ENCODE data around the gene MN1. TPM values are rescaled to one million over a fixed set of nuclear protein-coding genes. Genes with fewer than 3 reads are reported as not detected.

MN1 gene
- total and polyA plus RNA-seq, 5 donors = 3.8 to 12.2 (median 10.1) TPM

GRCh38 chr22:27724157-27724556 is 77.4 kb downstream of the MN1 start:
- no peaks in the 10 kb centered on the region for H3K9me3 ChIP-seq (ENCODE audit: control insufficient read depth, low read length)
- H3K27ac ChIP-seq (ENCODE audit: low read length) = no peak overlapping the region
- H3K27me3 ChIP-seq (ENCODE audit: control insufficient read depth, insufficient read depth) = no peaks in the 10 kb centered on the region
- no peak for DNase-seq
- WGBS = 68% methylated on average over 1 of the region's 1 CpG
- intact Hi-C loops (cut with DNase I) = no loop called here
- ATAC-seq = no peak
- H3K4me3 ChIP-seq (ENCODE audit: low read length) = no peak overlapping the region
- peaks cover 16% of the 10 kb centered on the region for H3K4me1 ChIP-seq (ENCODE audit: control insufficient read depth, insufficient read depth, low read length)

- Histone ChIP-seq H3K27ac (ENCODE audit: low read length) (no peak overlapping the region), H3K4me3 (ENCODE audit: low read length) (no peak overlapping the region), H3K4me1 (ENCODE audit: control insufficient read depth, insufficient read depth, low read length) (peaks cover 16% of the 10 kb centered on the region), H3K27me3 (ENCODE audit: control insufficient read depth, insufficient read depth) (no peaks in the 10 kb centered on the region), H3K9me3 (ENCODE audit: control insufficient read depth, low read length) (no peaks in the 10 kb centered on the region)
- ATAC-seq (no peak), DNase-seq (no peak)
- 88% methylated on average over 2 of the region's 2 CpGs for WGBS
- intact Hi-C loops (cut with DNase I) = no loop called here
These were observed 77.8 kb downstream of the MN1 start for GRCh38 chr22:27723708-27724107.

- no peaks in the 10 kb centered on the region for H3K9me3 ChIP-seq (ENCODE audit: control insufficient read depth, low read length)
- no peak for DNase-seq
- H3K4me3 ChIP-seq (ENCODE audit: low read length) = no peak overlapping the region
- H3K27ac ChIP-seq (ENCODE audit: low read length) = no peak overlapping the region
- intact Hi-C loops (cut with DNase I) = no loop called here
- ATAC-seq = no peak
- H3K27me3 ChIP-seq (ENCODE audit: control insufficient read depth, insufficient read depth) = no peaks in the 10 kb centered on the region
- peaks cover 16% of the 10 kb centered on the region for H3K4me1 ChIP-seq (ENCODE audit: control insufficient read depth, insufficient read depth, low read length)
- WGBS = 19% methylated on average over 1 of the region's 1 CpG
These were observed 78.4 kb downstream of the MN1 start for GRCh38 chr22:27723158-27723557.

- WGBS = 73% methylated on average over 5 of the region's 5 CpGs
- intact Hi-C loops (cut with DNase I) = no loop called here
- H3K27ac ChIP-seq (ENCODE audit: low read length) = no peak overlapping the region
- DNase-seq (no peak), ATAC-seq (no peak)
- no peaks in the 10 kb centered on the region for H3K9me3 ChIP-seq (ENCODE audit: control insufficient read depth, low read length)
- H3K4me3 ChIP-seq (ENCODE audit: low read length) = no peak overlapping the region
- peaks cover 12% of the 10 kb centered on the region for H3K4me1 ChIP-seq (ENCODE audit: control insufficient read depth, insufficient read depth, low read length)
- H3K27me3 ChIP-seq (ENCODE audit: control insufficient read depth, insufficient read depth) = no peaks in the 10 kb centered on the region
These were observed 80.7 kb downstream of the MN1 start for GRCh38 chr22:27720860-27721259.

DNA sequence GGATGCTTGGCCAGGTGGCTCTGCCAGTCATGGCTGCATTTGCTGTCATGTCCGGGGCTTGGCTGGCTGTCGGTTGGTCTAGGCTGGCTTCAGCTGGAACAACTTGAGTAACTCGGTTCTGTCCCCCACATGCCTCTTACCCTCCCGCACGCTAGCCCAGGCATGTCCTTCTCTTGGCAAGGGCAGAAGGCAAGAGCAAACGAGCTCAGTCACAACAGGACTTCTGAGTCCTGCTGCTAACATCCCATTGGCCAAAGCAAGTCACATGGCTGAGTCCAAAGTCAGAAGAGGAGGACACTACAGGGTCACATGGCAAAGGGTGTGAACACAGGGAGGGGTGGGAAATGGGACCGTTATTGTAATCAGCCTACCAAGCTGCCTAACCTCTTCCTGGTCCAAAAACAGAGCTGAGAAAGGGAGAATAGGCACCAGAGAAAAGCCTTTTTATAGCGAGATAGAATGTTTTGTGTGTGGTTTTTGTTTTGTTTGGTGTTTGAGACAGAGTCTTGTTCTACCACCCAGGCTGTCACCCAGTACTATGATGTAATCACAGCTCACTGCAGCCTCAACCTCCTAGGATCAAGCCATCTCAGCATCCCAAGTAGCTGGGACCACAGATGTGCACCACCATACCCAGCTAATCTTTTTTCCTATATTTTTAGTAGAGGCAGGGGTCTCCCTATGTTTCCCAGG is 81.9 kb downstream of the MN1 start:
- 46% methylated on average over 8 of the region's 8 CpGs for WGBS
- DNase-seq (peak in 2 of 3 donors; percentile 43 to 59), ATAC-seq (peak; percentile 53 to 66)
- no peak overlapping the region for H3K4me3 ChIP-seq (ENCODE audit: low read length)
- no peaks in the 10 kb centered on the region for H3K27me3 ChIP-seq (ENCODE audit: control insufficient read depth, insufficient read depth)
- H3K9me3 ChIP-seq (ENCODE audit: control insufficient read depth, low read length) = no peaks in the 10 kb centered on the region
- no peak overlapping the region for H3K27ac ChIP-seq (ENCODE audit: low read length)
- H3K4me1 ChIP-seq (ENCODE audit: control insufficient read depth, insufficient read depth, low read length) = peaks cover 9% of the 10 kb centered on the region
- intact Hi-C loops (cut with DNase I) = no loop called here

GRCh38 chr22:27719036-27719347 is 82.6 kb downstream of the MN1 start:
- intact Hi-C loops (cut with DNase I) = no loop called here
- WGBS = 93% methylated on average over 3 of the region's 3 CpGs
- H3K27ac ChIP-seq (ENCODE audit: low read length) = no peak overlapping the region
- no peaks in the 10 kb centered on the region for H3K27me3 ChIP-seq (ENCODE audit: control insufficient read depth, insufficient read depth)
- no peaks in the 10 kb centered on the region for H3K9me3 ChIP-seq (ENCODE audit: control insufficient read depth, low read length)
- H3K4me1 ChIP-seq (ENCODE audit: control insufficient read depth, insufficient read depth, low read length) = peaks cover 9% of the 10 kb centered on the region
- ATAC-seq (no peak), DNase-seq (no peak)
- no peak overlapping the region for H3K4me3 ChIP-seq (ENCODE audit: low read length)

- 11% methylated on average over 10 of the region's 10 CpGs for WGBS
- H3K27me3 ChIP-seq (ENCODE audit: control insufficient read depth, insufficient read depth) = no peaks in the 10 kb centered on the region
- peak; percentile 86 to 92 (median 90) for DNase-seq
- H3K9me3 ChIP-seq (ENCODE audit: control insufficient read depth, low read length) = no peaks in the 10 kb centered on the region
- intact Hi-C loops (cut with DNase I) = no loop called here
- ATAC-seq = peak; percentile 94 to 97
- no peak overlapping the region for H3K4me3 ChIP-seq (ENCODE audit: low read length)
- peaks cover 9% of the 10 kb centered on the region for H3K4me1 ChIP-seq (ENCODE audit: control insufficient read depth, insufficient read depth, low read length)
- peak overlapping the region; percentile 54 for H3K27ac ChIP-seq (ENCODE audit: low read length)
These were observed 83.1 kb downstream of the MN1 start for GRCh38 chr22:27718186-27719035.

DNA sequence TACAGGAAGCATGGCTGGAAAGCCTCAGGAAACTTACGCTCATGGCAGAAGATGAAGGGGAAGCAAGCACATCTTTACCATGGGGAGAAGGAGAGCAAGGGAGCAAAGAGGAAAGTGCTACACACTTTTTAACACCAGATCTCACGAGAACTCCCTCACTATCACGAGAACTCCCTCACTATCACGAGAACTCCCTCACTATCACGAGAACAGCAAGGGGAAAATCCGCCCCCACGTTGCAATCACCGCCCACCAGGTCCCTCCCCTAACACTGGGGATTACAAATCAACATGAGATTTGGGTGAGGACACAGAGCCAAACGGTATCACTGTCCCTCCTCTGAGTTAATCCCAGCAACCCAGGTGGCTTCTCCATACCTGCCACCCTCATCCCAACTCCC is 84.5 kb downstream of the MN1 start:
- Histone ChIP-seq H3K27me3 (ENCODE audit: control insufficient read depth, insufficient read depth) (no peaks in the 10 kb centered on the region), H3K9me3 (ENCODE audit: control insufficient read depth, low read length) (no peaks in the 10 kb centered on the region), H3K4me3 (ENCODE audit: low read length) (no peak overlapping the region), H3K27ac (ENCODE audit: low read length) (no peak overlapping the region), H3K4me1 (ENCODE audit: control insufficient read depth, insufficient read depth, low read length) (peaks cover 9% of the 10 kb centered on the region)
- DNase-seq = no peak
- ATAC-seq = no peak
- intact Hi-C loops (cut with DNase I) = no loop called here
- 77% methylated on average over 9 of the region's 9 CpGs for WGBS

- Histone ChIP-seq H3K27ac (ENCODE audit: low read length) (no peak overlapping the region), H3K27me3 (ENCODE audit: control insufficient read depth, insufficient read depth) (no peaks in the 10 kb centered on the region), H3K4me1 (ENCODE audit: control insufficient read depth, insufficient read depth, low read length) (peaks cover 9% of the 10 kb centered on the region), H3K4me3 (ENCODE audit: low read length) (no peak overlapping the region), H3K9me3 (ENCODE audit: control insufficient read depth, low read length) (no peaks in the 10 kb centered on the region)
- DNase-seq (no peak), ATAC-seq (no peak)
- 100% methylated on average over 1 of the region's 1 CpG for WGBS
- intact Hi-C loops (cut with DNase I) = no loop called here
These were observed 85.5 kb downstream of the MN1 start for GRCh38 chr22:27716074-27716473.

GRCh38 chr22:27715106-27715505 is 86.5 kb downstream of the MN1 start:
- ATAC-seq (no peak), DNase-seq (peak in 1 of 3 donors; percentile 55)
- intact Hi-C loops (cut with DNase I) = no loop called here
- Histone ChIP-seq H3K27me3 (ENCODE audit: control insufficient read depth, insufficient read depth) (no peaks in the 10 kb centered on the region), H3K4me3 (ENCODE audit: low read length) (no peak overlapping the region), H3K9me3 (ENCODE audit: control insufficient read depth, low read length) (no peaks in the 10 kb centered on the region), H3K27ac (ENCODE audit: low read length) (no peak overlapping the region), H3K4me1 (ENCODE audit: control insufficient read depth, insufficient read depth, low read length) (peaks cover 9% of the 10 kb centered on the region)
- 67% methylated on average over 10 of the region's 10 CpGs for WGBS

- ATAC-seq (no peak), DNase-seq (no peak)
- intact Hi-C loops (cut with DNase I) = no loop called here
- peaks cover 4% of the 10 kb centered on the region for H3K4me1 ChIP-seq (ENCODE audit: control insufficient read depth, insufficient read depth, low read length)
- no peaks in the 10 kb centered on the region for H3K27me3 ChIP-seq (ENCODE audit: control insufficient read depth, insufficient read depth)
- H3K9me3 ChIP-seq (ENCODE audit: control insufficient read depth, low read length) = no peaks in the 10 kb centered on the region
- 43% methylated on average over 6 of the region's 6 CpGs for WGBS
- no peak overlapping the region for H3K27ac ChIP-seq (ENCODE audit: low read length)
- no peak overlapping the region for H3K4me3 ChIP-seq (ENCODE audit: low read length)
These were observed 87.5 kb downstream of the MN1 start for GRCh38 chr22:27714068-27714467.
